GM12864 (cell line): ENCODE data around the gene RABL6.
"Not testable (repeated sequence)": the region's sequence is repeated elsewhere in the genome, so short reads cannot be mapped to it uniquely, and the experiment has no call there.

Experiments used
- DNase-seq: peaks from one replicate; pipeline ENCODE4 v3.0.0-alpha.2; 2011; ENCODE audit warnings: low read depth
- H3K4me3 ChIP-seq: 2 replicates; pipeline ENCODE4 v1.5.1; 2011; ENCODE audit warnings: mild to moderate bottlenecking, low read depth, low read length, control low read depth
- TF ChIP-seq, protein P1 (sequence below): IDR thresholded peaks from 2 replicates; pipeline ENCODE4 v1.5.1; 2011; ENCODE audit warnings: low read depth, mild to moderate bottlenecking, moderate library complexity, low read length, control low read depth, inconsistent platforms; ENCODE audit errors: missing control alignments

Gene RABL6

DNA sequence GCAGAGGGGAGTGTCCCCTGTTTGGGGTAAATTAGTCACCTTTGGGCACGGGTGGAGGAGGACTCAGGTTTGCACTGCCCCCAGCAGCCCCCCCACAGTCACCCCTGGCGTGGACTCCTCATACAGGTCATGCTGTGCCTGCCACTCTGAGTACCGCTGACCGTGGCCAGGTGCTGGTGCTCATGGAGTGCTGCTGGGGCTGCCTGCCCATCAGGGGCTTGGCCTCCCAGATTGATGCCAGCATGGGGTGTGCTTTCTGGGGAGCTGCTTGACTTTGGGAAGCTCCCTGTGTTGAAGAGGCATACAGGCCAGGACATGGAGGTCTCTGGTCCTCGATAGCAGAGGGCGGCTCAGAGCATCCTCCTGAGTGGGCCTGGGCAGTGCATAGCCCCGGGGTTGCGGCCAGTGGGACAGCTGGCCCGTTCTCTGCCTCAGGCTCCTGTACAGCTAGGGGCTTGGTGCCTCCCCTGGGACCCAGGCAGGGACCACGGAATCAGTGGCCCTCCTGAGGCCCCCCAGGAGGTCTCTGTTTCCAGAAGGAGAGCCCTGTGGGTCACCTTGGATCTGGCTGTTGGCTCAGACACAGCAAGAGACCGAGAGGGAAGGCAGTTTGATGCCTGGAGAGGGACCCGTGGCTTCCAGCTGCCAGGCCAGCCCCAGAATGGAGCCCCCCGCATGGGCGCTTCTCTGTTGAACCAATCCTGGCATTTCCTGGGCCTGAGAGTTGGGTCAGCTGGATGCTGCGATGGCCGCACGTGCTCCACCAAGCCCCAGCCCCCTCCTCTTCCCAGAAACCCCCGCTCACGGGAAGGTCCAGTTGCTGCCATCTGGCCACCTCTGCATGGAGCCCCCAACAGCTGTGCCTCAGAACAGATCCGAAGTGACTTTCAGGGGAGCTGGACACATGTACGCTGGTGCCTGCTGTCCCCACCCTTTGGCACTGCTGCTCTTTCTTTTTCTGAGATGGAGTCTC, 28.5 kb downstream of the RABL6 start:
- DNase-seq = no peak

GRCh38 chr9:136837146-136837855, 29.6 kb downstream of the RABL6 start:
- TF ChIP-seq, protein P1, sequence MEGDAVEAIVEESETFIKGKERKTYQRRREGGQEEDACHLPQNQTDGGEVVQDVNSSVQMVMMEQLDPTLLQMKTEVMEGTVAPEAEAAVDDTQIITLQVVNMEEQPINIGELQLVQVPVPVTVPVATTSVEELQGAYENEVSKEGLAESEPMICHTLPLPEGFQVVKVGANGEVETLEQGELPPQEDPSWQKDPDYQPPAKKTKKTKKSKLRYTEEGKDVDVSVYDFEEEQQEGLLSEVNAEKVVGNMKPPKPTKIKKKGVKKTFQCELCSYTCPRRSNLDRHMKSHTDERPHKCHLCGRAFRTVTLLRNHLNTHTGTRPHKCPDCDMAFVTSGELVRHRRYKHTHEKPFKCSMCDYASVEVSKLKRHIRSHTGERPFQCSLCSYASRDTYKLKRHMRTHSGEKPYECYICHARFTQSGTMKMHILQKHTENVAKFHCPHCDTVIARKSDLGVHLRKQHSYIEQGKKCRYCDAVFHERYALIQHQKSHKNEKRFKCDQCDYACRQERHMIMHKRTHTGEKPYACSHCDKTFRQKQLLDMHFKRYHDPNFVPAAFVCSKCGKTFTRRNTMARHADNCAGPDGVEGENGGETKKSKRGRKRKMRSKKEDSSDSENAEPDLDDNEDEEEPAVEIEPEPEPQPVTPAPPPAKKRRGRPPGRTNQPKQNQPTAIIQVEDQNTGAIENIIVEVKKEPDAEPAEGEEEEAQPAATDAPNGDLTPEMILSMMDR = no peak
- no peak for DNase-seq
- H3K4me3 ChIP-seq = no peak overlapping the region

More for the DNA sequence above, 28.5 kb downstream of the RABL6 start:
- H3K4me3 ChIP-seq = no peak overlapping the region
- TF ChIP-seq, protein P1 = no peak

DNA sequence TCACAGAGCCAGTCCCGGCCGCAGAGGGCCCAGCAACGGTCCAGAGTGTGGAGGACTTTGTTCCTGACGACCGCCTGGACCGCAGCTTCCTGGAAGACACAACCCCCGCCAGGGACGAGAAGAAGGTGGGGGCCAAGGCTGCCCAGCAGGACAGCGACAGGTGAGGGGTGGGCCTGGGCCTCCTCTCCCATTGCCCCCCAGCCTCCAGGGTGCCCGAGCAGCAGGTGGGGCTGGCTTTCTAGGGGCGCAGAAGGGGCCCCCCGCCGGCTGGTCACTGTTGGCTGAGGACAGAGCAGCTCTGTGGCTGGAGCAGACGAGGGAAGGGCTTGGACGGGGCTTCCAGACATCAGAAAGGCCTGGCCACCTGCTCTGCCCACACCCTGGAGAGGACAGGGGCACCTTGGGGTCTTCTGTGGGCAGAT, 30.1 kb downstream of the RABL6 start:
- not testable (repeated sequence) for DNase-seq, H3K4me3 ChIP-seq

GRCh38 chr9:136838314-136839228, 30.8 kb downstream of the RABL6 start:
- DNase-seq = no peak
- H3K4me3 ChIP-seq = no peak overlapping the region
- TF ChIP-seq, protein P1 = no peak

- no peak for DNase-seq
- TF ChIP-seq, protein P1 = no peak
- no peak overlapping the region for H3K4me3 ChIP-seq
These were observed 31.7 kb downstream of the RABL6 start for GRCh38 chr9:136839229-136840139.

DNA sequence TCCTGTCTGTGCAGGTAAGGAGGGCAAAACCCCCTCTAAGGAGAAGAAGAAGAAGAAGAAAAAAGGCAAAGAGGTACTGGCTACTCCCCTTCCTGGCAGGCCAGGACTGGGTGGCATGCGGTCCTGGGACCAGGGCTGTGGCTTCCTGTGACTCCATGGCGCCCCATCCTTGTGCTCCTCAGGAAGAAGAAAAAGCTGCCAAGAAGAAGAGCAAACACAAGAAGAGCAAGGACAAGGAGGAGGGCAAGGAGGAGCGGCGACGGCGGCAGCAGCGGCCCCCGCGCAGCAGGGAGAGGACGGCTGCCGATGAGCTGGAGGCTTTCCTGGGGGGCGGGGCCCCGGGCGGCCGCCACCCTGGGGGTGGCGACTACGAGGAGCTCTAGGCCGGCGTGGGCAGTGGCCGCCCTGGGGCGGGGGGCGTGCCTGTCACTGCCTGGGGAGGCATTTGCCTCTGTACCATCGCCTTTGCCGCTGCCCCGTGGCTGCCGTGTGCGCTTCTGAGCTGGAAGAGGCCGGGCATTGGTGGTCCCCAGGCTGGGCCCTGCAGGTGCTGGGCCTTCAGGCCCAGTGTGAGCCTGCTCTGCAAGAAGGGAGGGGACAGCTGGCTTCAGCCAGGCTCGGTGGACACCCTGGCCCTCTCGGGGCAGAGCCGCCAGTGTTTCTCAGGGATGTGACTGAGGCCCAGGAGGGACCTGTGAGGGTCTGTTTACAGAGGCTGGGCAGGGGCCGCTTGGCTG, 32.6 kb downstream of the RABL6 start:
- TF ChIP-seq, protein P1 = no peak
- no peak for DNase-seq

More for the DNA sequence above, 32.6 kb downstream of the RABL6 start:
- H3K4me3 ChIP-seq = no peak overlapping the region
